ENCODE data around the gene ANKS1B.
A peak's percentile ranks its signal among the peaks of the same experiment; 100 is the strongest.

The ANKS1B gene

DNA sequence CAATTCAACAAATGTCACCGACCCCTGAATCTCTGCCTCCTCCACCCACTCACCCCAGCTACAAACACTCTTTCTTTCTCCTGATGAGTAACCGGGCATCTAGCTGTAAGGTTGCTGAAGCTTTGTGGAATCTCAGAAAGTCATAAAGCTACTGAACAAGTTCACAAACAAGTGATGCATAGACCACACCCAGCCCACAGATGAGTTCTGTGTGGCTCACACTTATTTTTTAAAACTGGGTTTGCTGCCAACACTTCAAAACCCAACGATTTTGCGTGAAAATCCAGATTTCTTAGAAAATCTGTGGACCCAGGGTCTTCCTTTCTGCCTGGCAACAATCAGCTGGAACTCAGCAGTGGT is 1243.6 kb downstream of the ANKS1B start:
- no peak for DNase-seq

DNA sequence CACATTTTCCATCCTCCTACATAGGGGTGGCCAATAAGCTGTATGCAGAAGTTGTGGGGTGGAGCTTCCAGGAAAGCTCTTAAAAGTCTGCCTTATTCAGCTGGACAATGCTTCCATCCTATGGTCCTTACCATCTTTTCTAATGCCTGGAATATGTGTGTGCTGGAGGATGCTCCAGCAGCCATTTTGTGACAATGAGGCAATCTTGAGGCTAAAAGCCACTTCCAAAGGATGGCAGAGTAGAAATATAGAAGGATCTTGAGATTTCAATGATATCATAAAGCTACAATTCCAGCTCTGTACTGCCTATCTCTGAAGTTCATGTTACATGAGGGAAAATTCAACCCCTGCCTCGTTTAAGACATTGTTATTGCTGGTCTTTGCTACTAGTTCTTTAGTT is 1244.0 kb downstream of the ANKS1B start:
- DNase-seq = no peak

DNA sequence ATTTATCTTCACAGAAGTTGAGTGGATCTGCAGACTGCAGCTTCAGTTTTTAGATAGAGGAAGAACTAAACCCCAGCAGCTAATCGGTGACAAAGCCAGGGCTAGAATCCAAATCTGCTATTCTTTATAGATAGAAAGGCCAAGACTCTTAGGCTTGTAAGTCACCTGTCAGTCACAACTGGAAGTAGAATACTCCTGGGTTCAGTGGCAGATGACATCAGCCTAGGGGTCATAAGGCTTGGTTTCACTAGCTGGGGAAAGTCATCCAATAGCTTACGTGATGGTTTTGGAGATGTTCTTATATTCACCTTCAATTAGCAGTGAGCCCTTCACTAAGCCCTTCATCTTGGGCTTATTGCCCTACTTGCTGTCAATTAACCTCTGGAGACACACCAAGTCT is 1246.2 kb downstream of the ANKS1B start:
- DNase-seq = no peak

DNA sequence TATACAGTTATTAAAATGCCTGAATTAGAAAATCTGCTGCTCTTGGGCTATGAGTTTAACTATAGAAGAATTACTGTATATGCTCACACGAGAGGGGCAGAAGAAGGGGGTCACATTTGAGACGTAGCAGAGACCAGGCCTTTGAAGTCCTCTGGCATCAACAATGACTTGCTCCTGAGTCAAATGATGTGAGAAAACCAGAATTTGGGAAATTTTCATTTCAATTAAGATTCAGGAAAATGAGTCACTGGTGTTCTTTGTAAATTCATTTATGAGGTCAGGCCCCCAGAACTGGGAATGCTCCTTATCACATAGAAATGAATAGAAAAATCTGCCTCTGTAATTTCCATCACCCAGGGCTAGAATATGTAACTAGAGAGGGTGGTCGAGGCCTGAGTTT is 1246.7 kb downstream of the ANKS1B start:
- no peak for DNase-seq

DNA sequence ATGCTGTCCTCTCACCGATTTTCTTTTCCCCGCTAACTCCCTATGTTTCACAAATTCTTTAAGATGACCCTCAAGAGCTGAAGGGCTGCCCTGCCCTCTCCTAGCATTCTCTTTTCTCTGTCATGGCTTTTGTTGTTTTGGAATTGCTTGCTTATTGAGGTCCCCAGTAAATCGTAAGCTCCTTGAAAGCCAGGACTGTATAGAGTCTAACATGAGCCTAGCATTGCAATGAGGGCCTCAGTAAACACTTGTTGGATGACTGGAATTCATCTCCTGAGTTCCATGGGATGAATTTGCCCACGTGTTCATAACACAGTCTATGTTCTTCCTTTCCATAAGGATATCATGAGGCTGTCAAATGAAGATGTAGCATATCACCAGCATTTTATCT is 1247.4 kb downstream of the ANKS1B start:
- no peak for DNase-seq

DNA sequence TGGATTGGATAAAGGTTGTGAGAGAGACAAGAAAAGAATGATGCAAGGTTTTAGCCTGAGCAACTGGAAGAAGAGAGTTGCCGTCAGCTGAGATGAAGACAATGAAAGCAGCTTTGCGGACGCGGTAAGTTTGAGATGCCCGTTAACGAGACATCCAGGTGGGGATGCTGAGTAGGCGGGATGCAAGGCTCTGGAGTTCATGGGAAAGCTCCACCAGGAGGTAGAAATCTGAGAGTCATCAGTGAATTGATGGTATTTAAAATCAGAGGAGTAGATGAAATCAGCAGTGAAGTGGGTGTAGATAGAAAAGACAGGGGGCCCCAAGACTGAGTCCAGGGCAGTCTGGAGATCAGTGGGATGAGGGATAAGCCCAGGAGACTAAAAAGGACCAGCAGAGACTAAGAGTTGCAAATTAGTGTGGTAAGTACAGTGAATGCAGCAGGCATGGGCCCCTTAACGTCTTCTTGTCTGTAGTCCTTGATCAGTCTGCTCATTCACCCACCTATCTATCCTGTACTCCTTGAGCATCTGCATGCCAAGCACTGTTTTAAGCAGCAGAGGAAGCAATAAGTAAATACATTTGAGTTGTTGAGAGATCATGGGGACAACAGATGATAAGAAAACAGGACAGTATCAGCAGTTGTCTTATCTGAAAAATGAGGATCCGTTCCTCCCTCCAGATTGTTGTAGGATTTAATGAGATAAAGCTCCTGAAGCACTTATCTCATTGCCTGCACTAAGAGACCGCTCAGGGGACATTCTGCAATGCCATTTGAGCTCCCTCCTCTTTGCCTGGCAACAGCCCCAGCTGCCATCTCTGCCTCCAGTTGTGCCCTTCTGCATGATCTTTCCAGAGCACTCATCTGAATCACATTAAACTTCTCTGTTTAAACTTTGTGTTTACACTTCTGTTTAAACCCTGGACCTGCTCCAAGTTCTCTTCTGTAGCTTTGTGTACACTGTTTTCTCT is 1248.1 kb downstream of the ANKS1B start:
- DNase-seq = no peak

DNA sequence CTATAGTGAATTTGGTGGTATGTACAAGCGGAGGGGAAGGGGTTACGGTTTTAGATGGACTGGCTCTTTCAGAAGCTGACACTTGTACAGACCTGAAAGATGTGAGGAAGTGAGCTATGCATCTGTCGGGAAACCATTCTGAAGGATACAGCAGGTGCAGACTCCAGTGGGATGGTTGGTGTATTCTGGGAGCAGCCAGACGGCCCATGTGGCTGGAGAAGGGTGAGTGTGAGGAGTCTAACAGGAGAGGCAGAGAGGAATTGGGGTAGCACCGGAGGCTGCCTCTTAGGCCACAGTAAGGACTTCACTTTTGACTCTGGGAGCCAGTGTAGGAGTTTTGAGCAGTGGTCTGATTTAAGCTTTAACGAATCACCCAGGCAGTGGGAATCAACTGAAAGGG is 1248.9 kb downstream of the ANKS1B start:
- DNase-seq = no peak

DNA sequence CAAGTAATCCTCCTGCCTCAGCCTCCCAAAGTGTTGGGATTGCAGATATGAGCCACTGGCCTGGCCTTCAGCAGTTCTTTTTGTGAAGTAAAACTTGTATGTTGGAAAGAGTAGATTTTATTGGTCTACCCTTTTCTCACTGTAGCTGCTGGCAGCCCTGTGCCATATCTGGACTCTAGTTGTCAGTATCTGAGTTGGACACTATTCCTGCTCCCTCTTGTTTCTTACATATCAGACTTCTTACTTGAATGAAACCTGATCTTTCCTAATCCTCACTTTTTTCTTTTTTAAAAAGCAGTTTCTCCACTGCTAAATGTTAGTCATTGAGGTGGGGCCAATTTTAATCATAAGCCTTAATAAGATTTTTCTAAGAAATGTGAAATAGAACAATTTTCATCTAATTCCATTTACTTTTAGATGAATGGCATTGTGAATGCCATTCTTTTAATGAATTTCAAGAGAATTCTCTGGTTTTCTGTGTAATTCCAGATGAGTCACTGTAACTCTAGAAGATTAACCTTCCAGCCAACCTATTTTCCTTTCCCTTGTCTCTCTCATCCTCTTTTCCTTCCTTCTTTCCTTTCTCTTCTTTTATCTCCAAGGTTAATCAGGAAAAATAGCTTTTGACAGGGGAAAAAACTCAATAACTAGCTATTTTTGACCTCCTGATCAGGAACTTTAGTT is 1250.9 kb downstream of the ANKS1B start:
- DNase-seq = no peak

DNA sequence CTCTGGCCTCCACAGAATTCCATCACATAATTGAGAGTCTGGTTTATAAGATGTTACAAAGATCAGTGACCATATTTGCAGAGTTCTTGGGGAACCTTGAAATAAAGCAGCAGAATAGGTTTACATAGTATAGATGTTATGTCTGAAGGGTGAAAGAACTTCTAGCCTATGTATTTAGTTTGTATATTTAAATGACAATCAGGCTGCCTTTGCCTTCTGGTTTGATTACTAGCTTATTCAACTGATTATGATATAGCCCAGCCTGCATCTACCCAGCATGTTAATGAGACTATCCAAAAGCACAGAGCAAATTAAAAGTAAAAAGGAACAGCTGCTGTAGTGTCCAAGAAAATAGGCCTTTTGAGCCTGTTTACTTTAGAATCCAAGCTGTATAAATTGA is 1254.3 kb downstream of the ANKS1B start:
- DNase-seq = no peak

DNA sequence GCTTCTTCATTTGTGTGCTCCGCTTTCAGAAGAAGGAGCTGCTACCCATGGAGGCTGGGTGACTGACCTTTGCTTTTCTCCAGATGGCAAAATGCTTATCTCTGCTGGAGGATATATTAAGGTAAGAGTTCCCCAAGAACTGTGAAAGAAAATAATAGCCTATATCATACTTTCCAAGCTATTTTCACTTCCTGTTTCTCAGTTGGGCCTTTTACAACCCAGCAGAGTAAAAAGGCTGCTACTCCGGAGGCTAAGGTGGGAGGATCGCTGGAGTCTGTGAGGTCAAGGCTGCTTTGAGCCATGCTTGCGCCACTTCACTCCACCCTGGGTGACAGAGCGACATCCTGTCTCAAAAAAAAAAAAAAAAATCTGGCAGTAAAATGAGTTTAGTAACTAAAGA is 1257.5 kb downstream of the ANKS1B start:
- DNase-seq = no peak

DNA sequence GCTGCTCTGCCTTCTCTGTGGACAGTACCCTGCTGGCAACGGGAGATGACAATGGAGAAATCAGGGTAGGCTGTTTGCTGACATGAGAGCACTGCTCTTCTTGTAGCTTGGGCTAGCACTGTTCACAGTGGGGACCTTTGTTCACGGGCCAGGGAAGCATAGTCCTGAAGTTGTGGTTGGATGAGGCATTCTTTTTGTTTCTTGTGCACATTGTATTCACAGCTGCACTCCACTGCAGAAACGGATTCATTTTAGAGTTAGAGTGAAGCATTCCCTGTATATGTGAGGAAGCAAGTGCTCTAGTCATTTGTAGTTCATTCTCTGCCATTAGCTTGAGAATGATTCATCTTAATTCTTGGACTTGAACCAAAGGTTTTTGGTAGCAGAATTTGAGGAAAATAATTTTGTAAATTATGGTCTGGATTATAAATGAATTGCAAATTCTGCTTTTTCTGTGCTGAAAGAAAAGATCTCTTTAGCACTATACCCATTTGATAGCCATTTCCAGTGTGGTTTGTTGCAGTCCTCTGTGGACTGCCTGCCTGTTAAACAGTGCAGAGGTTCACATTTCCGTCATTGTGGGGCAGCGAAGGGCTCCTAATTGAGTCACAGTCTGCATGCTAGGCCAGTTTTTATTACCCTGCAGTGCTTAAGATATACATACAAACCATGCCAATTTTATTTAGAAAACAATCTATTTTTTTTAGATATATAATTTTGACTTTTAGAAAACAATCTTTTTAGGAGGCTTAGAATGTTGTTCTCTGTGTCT is 1259.1 kb downstream of the ANKS1B start:
- peak; percentile 40 for DNase-seq

DNA sequence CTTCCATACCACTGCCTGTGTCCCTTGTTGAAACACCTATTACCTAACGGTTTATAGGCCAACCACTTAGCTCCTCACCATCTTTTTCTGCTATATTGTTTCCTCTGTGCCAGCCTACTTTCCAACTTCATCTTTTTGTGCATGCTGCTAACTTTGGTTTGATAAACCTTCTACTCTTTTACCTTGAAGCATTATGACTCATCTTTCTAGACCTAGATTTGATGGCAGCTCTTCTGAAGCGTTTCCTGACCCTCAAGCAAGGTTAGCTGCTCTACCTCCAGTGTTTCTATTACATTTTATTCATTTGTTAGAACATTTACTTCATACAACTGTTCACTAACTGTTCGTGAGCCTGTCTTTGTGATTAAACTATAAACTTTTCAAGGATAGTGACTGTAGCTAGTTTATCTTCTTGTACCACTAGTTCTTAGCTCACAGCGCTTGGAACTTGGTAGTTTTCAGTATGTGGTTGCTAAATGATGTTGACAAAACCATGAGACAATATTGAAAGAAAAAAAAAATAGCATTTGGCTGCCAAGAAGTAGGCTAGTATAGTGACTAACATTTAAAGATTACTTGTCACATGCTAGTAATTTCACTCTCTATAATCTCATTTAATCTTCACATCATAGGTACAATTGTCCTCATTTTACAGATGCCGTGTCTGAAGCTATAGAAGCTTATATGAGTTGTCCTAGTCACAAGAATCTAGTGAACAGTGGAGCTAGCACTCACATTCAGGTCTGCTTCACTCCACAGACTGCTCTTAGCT is 1260.2 kb downstream of the ANKS1B start:
- no peak for DNase-seq

DNA sequence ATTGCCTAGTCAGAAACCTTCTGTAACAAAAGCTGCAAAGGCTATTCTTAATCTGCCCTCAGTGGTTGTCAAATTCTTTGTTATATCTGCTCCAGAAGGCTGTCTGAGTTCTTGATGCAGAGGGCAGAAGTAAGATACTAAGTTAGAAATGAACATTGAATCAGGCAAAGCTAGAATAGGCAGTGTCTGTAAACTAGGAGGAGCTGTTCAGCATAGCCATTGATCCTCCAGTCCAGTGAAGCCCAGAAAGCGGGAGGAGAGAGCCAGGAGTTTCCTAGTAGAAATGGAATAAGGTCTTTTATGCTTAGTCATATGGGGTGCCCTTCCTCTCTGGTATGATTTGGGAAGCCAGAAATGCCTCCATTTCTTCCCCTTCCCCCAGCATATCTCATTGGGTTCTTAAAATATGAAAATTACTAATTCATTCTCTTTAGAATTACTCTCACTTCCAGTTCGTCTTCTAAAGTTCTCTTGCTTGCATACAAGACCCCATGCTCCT is 1263.5 kb downstream of the ANKS1B start:
- no peak for DNase-seq

DNA sequence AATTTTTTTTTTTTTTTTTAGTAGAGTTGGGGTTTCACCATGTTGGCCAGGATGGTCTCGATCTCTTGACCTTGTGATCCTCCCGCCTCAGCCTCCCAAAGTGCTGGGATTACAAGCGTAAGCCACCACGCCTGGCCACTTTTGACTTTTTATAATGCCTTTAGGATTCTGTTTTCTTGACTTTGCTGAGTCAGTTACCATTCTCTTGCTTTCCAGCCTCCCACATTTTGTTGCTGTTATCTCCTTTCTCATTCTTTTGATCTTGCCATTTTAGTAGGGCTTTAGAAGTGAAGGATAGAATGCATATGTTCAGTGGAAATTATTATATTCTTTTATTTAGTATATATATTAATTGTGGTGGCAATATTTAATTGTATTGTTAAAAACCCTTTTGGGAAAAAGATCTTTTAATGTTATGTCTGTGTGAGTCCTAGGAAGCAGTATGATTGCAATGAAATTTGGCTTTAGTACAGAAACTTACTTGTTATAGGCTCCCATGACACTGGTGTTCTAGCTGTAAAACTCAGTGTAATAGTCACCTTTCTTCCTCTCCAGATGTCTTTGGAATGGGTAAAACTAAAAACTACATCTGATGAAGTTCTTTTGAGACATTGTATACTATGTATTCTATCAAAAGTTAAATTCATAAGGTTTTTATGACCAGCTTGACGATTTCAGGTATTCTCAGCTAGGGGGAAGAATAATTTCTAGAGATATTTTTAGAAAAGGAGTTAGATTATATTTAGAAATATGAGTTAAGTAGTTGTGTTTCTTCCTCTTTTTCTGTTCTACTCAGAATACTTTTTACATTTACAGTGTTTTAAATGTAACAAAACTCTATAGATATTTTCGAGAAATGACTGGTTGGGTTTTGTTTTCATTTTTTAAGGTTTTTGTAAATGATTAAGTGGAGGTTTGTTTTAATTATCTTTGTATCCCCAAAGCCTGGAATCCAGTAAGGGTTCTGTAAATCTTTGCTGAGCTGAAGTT is 1264.9 kb downstream of the ANKS1B start:
- no peak for DNase-seq

DNA sequence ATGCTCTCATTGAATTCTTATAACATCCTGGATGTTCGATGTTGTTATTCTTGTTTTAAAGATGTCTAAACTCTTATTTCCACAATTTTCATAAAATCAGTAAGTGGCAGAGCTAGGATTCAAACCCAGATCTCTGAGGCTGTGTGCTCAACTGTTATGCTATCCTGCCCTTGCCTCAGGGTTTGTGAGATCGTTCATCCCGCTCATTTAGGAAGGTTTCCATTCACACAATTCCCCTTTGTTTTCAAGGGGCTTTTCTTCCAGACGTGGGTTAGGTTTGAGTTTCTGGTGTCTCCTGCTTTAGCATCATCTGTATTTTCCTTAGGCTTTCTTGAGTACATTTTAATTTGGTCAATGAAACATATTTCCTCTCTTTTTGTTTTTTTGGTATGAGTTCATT is 1270.3 kb downstream of the ANKS1B start:
- DNase-seq = no peak

DNA sequence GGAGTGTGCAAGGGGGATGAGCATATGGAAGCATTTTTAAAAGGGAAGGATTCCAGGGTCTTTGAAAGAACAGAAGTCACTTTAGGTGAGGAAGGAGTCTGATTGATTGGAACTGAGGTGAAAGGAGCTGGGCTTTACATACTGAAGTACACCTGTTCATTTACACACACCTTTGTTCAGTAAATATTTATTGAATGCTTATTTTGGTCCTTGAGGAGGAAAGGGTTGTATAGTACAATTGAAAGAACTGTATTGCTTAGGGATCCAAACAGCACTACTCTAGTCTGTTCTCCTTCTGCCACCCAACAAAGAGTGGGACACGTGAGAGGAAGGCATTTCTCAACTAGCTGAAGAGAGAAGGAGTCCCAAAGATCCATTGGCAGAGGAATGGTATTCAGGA is 1275.7 kb downstream of the ANKS1B start:
- DNase-seq = no peak

DNA sequence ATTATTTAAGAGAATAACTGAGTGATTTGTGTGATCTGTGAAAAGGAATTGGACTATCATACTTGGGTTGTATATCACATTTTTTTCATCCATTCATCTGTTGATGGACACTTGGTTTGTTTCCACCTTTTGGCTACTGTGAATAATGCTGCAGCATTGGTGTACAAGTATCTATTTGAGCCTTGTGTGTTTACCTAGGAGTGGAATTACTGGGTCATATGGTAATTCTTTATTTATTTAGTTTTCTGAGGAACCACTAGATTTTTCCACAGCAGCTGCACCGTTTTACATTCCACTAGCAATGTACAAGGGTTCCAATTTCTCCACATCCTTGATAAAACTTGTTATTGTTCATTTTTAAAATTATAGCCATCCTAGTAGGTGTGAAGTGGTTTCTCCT is 1283.6 kb downstream of the ANKS1B start:
- no peak for DNase-seq

DNA sequence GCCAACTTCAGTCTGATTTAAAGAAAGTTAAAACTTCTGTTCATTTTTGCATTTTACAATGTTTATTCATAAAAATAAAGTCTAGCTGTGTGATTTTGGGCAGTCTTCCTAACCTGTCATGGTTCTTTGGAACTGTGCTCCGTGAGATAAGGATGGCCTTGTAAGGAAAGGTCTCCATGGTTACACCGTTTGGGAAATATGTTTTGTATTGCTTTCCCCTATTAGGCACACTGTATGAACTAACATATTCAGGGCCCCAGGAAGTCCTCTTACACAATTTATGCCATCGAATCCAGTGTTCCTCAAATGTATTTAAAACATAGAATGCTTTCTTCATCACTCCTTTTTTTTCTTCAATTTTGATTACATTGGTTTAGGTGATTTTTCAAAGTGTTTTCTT is 1285.2 kb downstream of the ANKS1B start:
- no peak for DNase-seq

DNA sequence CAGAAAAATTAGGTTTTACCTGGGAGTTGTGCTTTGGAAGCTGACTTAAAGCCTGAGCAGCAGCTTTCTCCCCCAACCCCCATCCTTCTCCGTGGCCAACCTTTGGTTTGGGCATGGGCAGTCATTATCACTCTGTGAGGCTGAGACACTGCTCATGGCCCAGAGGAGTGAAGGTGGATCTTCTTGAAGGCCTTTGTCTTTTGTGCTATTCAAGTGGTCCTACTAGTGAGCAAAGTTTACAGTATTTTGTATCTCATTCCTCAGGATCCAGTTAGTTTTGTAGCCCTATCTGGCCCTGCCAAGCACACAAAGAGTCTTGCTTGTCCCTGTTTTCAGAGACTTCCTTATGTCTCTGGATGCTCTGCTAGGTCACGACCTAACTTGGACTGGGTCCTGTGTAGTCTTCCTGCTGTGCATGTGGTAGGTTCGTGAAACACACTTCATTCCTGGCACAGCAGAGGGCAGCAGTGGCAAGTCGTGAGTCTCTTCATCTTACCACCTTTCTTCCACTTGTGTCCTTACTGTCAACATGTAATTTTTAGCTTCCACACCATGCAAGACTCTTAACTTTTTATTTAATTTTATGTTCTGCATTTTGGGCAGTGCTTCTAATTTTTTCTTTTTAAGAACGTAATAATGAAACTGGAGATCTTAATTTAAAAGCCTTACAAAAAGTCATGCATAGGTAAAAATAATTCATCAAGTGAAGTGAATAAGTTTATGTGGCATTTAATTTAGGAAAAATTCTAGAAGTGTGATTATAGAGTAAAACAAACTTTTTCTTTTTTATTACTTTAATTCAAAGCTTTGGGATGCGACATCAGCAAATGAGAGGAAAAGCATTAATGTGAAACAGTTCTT is 1285.9 kb downstream of the ANKS1B start:
- peak; percentile 34 for DNase-seq

DNA sequence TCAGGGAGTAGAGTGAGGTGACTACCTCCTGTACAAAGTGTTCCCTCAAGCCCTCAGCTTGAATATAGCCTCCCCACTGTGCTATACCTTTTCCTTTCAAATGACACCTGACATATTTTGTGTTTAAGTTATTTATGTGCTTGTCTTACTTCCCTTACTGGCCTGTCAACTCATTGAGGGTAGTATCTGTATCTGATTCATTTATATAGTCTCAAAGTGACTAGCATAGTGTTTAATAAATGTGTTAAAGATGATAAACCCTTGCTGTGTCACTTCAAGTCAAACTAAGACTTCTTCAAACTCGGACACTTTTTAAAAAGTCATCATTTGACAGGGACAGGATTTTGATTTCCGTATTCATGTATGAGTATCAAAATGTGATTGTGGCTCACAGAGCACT is 1287.5 kb downstream of the ANKS1B start:
- DNase-seq = no peak
